Measurements from ENCODE around the gene ITGAX.

DNA sequence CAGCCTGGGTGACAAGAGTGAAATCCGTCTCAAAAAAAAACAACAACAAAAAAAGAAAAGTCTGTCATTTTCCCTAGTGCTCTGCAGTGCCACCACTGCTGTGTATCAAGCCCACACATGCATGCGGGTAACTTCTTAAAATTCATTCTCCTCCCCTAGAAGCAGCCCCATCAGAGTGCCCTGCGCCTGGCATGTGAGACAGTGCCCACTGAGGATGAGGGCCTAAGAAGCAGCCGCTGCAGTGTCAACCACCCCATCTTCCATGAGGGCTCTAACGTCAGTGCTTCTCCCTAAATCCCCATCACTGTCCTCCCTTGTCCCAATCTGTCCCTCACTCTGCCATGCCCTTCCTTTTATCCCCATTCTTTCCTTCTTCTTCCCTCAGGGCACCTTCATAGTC, 62.9 kb downstream of the ITGAX start:
- TF ChIP-seq, protein P1, sequence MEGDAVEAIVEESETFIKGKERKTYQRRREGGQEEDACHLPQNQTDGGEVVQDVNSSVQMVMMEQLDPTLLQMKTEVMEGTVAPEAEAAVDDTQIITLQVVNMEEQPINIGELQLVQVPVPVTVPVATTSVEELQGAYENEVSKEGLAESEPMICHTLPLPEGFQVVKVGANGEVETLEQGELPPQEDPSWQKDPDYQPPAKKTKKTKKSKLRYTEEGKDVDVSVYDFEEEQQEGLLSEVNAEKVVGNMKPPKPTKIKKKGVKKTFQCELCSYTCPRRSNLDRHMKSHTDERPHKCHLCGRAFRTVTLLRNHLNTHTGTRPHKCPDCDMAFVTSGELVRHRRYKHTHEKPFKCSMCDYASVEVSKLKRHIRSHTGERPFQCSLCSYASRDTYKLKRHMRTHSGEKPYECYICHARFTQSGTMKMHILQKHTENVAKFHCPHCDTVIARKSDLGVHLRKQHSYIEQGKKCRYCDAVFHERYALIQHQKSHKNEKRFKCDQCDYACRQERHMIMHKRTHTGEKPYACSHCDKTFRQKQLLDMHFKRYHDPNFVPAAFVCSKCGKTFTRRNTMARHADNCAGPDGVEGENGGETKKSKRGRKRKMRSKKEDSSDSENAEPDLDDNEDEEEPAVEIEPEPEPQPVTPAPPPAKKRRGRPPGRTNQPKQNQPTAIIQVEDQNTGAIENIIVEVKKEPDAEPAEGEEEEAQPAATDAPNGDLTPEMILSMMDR (IDR thresholded peaks at IDR 0.05), result no peak
- no peak for TF ChIP-seq POLR2A (IDR thresholded peaks at IDR 0.05)

All from sigmoid colon (tissue), 3 donors.